ENCODE data around the gene TBP. TPM values are rescaled to one million over a fixed set of nuclear protein-coding genes. Genes with fewer than 3 reads are reported as not detected.
A peak's percentile ranks its signal among the peaks of the same experiment; 100 is the strongest.

TBP gene
- total and polyA plus RNA-seq, 2 of the 13 experiments (the other 11 are each of a cell fraction or from before 2014, with no cell fraction given) = 21.7 to 28.1 TPM

DNA sequence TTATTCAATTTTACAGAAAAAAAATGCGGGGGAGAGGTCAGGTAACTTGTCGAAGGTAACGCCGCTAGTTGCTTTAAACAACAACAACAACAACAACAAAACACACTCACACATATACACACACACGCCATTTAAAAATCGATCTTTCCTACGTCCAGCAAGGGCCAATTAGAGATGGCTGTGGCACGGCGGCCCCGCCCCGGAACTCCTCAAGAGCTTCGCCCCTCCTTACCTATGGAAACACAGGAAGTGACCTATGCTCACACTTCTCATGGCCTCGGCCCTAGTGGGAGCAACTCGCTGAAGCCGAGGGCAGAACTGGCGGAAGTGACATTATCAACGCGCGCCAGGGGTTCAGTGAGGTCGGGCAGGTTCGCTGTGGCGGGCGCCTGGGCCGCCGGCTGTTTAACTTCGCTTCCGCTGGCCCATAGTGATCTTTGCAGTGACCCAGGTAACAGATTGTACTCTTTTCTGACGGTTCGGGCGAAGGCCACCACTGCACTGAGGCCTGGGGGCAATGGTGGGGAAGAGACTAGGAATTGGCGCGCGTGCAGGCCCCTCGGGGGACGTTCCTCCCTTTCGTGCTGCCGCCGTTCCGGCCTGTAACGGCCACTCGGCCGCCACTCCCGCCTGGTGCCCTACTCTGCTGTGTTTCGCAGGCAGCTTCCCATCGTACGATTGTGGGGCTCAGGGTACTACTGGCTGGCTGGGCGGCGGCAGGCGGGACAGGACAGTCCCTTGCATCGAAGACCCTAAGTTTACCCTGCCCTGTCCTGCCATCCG lies at the start of gene TBP (continued):
- TF ChIP-seq ZNF598 (CRISPR knock-in tag; IDR thresholded peaks at IDR 0.05; ENCODE audit: borderline replicate concordance) = peak; percentile 98
- no peak for TF ChIP-seq BCLAF1 (IDR thresholded peaks at IDR 0.05)
- TF ChIP-seq, protein P1, sequence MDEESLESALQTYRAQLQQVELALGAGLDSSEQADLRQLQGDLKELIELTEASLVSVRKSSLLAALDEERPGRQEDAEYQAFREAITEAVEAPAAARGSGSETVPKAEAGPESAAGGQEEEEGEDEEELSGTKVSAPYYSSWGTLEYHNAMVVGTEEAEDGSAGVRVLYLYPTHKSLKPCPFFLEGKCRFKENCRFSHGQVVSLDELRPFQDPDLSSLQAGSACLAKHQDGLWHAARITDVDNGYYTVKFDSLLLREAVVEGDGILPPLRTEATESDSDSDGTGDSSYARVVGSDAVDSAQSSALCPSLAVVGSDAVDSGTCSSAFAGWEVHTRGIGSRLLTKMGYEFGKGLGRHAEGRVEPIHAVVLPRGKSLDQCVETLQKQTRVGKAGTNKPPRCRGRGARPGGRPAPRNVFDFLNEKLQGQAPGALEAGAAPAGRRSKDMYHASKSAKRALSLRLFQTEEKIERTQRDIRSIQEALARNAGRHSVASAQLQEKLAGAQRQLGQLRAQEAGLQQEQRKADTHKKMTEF (CRISPR knock-in tag; IDR thresholded peaks at IDR 0.05) = peak; percentile 95
- TF ChIP-seq TAF15 (IDR thresholded peaks at IDR 0.05; ENCODE audit: low read depth, low read length, poor library complexity, severe bottlenecking) = no peak
- no peak for TF ChIP-seq RERE (CRISPR knock-in tag; IDR thresholded peaks at IDR 0.05; ENCODE audit: low read depth)
- no peak for TF ChIP-seq ZNF496 (CRISPR knock-in tag; IDR thresholded peaks at IDR 0.05; ENCODE audit: insufficient replicate concordance)
- TF ChIP-seq SUZ12 (IDR thresholded peaks at IDR 0.05; ENCODE audit: low read depth, low read length) = no peak
- TF ChIP-seq ZNF841 (CRISPR knock-in tag; IDR thresholded peaks at IDR 0.05; ENCODE audit: borderline replicate concordance) = no peak
- TF ChIP-seq ZNF318 (CRISPR knock-in tag; IDR thresholded peaks at IDR 0.05) = 0 out of 2 replicates have a peak, but pooled peaks have one; percentile 38

All from HepG2 (cell line).